Kidney (tissue), 14 donors: ENCODE data around the gene PEX5. TPM values are rescaled to one million over a fixed set of nuclear protein-coding genes. Genes with fewer than 3 reads are reported as not detected.
A peak's percentile ranks its signal among the peaks of the same experiment; 100 is the strongest.

Experiments
- DNase-seq, 5 donors: peaks; one replicate each; pipeline ENCODE4 v3.0.0-alpha.2; 2013 to 2020
- FAIRE-seq: peaks from 2 replicates; lab custom pipeline; 2012; peaks lifted over from hg19 to GRCh38; lab: Jason Lieb, UNC
- H3K27ac ChIP-seq, 2 donors: one replicate each; pipeline ENCODE4 v1.7.0; 2013; ENCODE audit warnings: low read depth in 2 of 2, low read length in 2 of 2, inconsistent platforms in 1 of 2
- H3K27me3 ChIP-seq: one replicate; pipeline ENCODE4 v1.7.1; 2013; ENCODE audit warnings: low read length, inconsistent platforms; ENCODE audit not compliant: control insufficient read depth, insufficient read depth
- H3K36me3 ChIP-seq, 3 donors: one replicate each; pipeline versions ENCODE4 v1.7.0 to v1.7.1; 2013; ENCODE audit warnings: low read length in 3 of 3, control low read depth in 1 of 3, inconsistent platforms in 1 of 3; ENCODE audit not compliant: insufficient read depth in 3 of 3, control insufficient read depth in 2 of 3
- H3K4me1 ChIP-seq, 3 donors: one replicate each; pipeline versions ENCODE4 v1.7.0 to v1.7.1; 2013; ENCODE audit warnings: low read length in 3 of 3, inconsistent platforms in 1 of 3, low read depth in 1 of 3; ENCODE audit not compliant: control insufficient read depth in 2 of 3, insufficient read depth in 2 of 3
- H3K4me3 ChIP-seq, 3 donors: one replicate each; pipeline versions ENCODE4 v1.7.0 to v1.8.1; 2013; ENCODE audit warnings: low read length in 3 of 3, control low read depth in 1 of 3, inconsistent platforms in 1 of 3
- H3K9ac ChIP-seq, 3 donors: one replicate each; pipeline versions ENCODE4 v1.7.0 to v1.7.1; 2013; ENCODE audit warnings: low read length in 3 of 3, control low read depth in 1 of 3, inconsistent platforms in 1 of 3
- H3K9me3 ChIP-seq, 3 donors: one replicate each; pipeline versions ENCODE4 v1.7.0 to v1.7.1; 2013; ENCODE audit warnings: low read length in 3 of 3, control low read depth in 1 of 3, inconsistent platforms in 1 of 3; ENCODE audit not compliant: control insufficient read depth in 2 of 3, insufficient read depth in 1 of 3
- intact Hi-C: fragments of 100-400 bp; cut with DNase I; formaldehyde crosslinking; loops from one replicate; pipeline ENCODE4 v1.11.1; 2022
- polyA plus RNA-seq: library from polyadenylated mRNA; stranded (reverse); fragments of 350-450 nt; fragmentation: Illumina TruSeq; extraction: RNeasy Lipid Tissue Mini Kit (QIAGEN cat#74804); gene quantifications from one replicate; pipeline ENCODE4 v1.2.3, GENCODE V29; 2014; ENCODE audit warnings: low read depth, low replicate concordance; ENCODE audit not compliant: insufficient read depth
- total RNA-seq: library from RNA; stranded (reverse); fragmentation: NEBNext Ultra II Directional; extraction: Animal tissue kit (Norgen Biotek cat#: 25700); gene quantifications from one replicate; pipeline ENCODE4 v1.2.1, GENCODE V29; 2021
- TF ChIP-seq, protein P1 (sequence below): IDR thresholded peaks from 3 replicates; pipeline ENCODE4 v1.5.1; 2012; ENCODE audit warnings: mild to moderate bottlenecking, moderate library complexity, borderline replicate concordance; ENCODE audit not compliant: insufficient read depth; ENCODE audit errors: extremely low read depth
- donor health status: control.
- donor health status: control.
- donor health status: control.
- donor health status: control.
- donor health status: control.
- donor health status: DM: yes; HTN: yes; CAD: no.
- donor health status: Normal renal cell carcinoma (clear cell type).

Gene PEX5
- total and polyA plus RNA-seq, 2 donors from 2014 or later: 30.8 to 42.3 TPM

DNA sequence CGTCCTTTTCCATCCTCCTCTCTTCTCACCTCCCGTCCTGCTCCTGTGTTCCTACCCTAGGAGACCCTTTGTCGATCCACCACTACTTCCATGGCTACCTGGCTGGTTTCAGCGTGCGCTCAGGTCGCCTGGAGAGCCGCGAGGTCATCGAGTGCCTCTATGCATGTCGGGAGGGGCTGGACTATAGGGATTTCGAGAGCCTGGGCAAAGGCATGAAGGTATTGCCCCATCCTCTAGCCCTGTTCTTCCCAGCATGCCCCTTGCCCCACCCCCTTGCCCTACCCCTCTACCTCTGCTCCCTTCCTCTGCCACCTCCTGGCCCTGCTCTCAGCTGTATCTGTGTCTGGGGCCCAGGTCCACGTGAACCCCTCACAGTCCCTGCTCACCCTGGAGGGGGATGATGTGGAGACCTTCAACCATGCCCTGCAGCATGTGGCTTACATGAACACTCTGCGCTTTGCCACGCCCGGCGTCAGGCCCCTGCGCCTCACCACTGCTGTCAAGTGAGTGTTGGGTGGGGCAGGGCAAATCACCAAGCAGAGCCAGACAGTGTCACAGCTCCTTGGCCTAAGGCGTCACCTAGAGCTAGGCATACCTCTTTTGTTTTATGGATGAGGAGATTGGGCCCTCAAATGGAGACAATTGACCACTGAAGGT is 46.5 kb upstream of the PEX5 start:
- DNase-seq: peak in 1 of 5 donors; percentile 31
- intact Hi-C loops: no loop called here

DNA sequence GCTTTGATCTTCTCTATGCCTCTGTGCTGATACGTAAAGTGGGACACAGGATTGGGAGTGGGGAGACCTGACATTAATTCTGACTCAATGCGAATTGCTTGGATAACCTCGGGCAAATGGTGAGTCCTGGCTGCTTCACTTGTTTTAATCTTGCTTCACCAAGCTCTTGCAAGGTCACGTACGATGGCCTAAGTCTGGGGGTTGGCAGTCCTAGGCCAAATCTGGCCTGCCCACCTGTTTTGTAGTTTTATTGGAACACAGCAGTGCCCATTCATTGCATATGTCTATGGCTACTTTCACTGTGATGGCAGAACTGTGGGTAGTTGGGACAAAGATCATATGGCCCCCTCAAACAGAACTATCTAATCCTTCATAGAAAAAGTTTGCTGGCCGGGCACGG is 45.9 kb upstream of the PEX5 start:
- TF ChIP-seq, protein P1, sequence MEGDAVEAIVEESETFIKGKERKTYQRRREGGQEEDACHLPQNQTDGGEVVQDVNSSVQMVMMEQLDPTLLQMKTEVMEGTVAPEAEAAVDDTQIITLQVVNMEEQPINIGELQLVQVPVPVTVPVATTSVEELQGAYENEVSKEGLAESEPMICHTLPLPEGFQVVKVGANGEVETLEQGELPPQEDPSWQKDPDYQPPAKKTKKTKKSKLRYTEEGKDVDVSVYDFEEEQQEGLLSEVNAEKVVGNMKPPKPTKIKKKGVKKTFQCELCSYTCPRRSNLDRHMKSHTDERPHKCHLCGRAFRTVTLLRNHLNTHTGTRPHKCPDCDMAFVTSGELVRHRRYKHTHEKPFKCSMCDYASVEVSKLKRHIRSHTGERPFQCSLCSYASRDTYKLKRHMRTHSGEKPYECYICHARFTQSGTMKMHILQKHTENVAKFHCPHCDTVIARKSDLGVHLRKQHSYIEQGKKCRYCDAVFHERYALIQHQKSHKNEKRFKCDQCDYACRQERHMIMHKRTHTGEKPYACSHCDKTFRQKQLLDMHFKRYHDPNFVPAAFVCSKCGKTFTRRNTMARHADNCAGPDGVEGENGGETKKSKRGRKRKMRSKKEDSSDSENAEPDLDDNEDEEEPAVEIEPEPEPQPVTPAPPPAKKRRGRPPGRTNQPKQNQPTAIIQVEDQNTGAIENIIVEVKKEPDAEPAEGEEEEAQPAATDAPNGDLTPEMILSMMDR: no peak
- Histone ChIP-seq H3K4me3 (no peak overlapping the region), H3K9me3 (no peaks in the 10 kb centered on the region), H3K36me3 (peaks cover 3 to 31% (median 3%) of the 10 kb centered on the region in 3 donors), H3K4me1 (no peaks in the 10 kb centered on the region), H3K27ac (no peak overlapping the region), H3K27me3 (no peaks in the 10 kb centered on the region), H3K9ac (no peak overlapping the region)
- intact Hi-C loops: no loop called here
- DNase-seq: no peak
- FAIRE-seq: no peak

More for the DNA sequence above, 46.5 kb upstream of the PEX5 start:
- Histone ChIP-seq H3K4me1 (no peaks in the 10 kb centered on the region), H3K27ac (no peak overlapping the region), H3K4me3 (no peak overlapping the region), H3K9me3 (no peaks in the 10 kb centered on the region), H3K27me3 (no peaks in the 10 kb centered on the region), H3K9ac (no peak overlapping the region), H3K36me3 (peaks cover 0 to 31% (median 3%) of the 10 kb centered on the region in 3 donors)
- FAIRE-seq: no peak
- TF ChIP-seq, protein P1: no peak

DNA sequence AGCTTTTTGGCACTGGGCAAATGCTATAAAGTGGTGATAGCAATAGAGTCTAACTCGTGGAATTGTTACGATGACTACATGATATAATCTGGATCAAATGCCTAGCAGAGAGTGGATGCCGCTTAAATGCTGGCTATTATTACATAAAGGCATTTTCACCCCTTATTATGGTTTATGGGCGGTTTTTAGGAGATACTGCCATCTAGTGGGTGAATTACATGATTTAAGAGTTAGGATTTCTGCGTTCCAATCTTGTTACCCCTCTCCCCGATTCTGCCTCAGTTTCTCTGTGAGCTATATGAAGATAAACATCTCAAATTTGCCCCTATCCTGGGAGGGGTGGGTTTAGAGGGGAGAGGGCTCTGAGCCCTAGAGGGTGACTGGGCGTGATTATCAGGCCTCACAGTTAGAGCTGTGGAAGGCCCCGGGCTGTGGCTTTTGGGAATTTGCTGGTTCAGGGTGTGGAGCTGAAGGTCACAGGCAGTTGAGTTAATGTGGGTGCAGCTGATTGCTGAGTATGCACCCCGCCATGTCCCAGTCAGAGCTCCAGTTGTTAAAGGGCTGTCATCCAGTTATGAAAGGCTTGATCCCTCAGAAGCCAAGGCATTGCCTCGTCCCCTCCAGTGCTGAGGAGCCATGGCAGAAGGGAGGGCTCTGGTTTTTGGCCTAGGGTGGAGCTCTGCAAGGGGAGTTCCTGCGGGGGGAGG is 44.9 kb upstream of the PEX5 start:
- TF ChIP-seq, protein P1: peak; percentile 36
- no peaks in the 10 kb centered on the region for H3K9me3 ChIP-seq
- FAIRE-seq (no peak), DNase-seq (peak in 3 of 5 donors; percentile 26 to 49 (median 27))
- no peaks in the 10 kb centered on the region for H3K4me1 ChIP-seq
- no peaks in the 10 kb centered on the region for H3K27me3 ChIP-seq
- H3K27ac ChIP-seq: no peak overlapping the region
- H3K4me3 ChIP-seq: no peak overlapping the region
- peaks cover 3 to 39% (median 13%) of the 10 kb centered on the region in 3 donors for H3K36me3 ChIP-seq
- intact Hi-C loops: no loop called here
- no peak overlapping the region for H3K9ac ChIP-seq
